ENCODE results near the gene SYK.

Gene SYK

DNA sequence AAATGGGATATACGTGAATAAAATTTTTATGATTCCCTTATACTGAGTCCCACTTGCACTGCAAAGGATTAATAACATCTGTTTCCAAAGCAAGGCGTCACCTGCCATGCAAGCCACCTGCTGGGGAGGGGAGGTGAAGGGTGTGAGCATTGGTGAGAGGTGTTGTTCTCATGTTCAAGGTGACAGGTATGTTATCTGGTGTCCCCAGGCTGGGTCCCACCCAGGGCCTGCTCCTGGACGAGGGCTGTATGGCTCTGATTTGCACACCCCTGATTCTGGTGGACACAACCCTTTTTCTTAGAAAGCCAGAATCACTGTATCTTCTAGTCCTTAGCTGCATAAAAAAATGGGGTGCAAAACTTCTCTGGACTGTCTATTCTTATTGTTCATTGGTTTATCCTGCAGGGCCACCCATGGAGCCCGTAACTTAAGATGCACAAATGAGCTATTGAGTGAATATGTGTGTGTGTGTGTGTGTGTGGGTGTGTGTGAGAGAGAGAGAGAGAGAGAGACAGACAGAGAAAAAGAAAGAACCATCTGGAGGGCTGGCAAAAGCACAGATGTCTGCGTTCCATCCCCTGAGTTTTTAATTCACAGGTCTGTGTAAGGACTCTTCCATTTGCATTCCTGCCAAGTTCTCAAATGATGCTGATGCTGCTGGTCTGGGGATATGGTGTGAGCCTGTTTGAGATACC is 53.7 kb downstream of the SYK start:
- TF ChIP-seq Cebpa-rat (IDR thresholded peaks at IDR 0.05): no peak
- H3K36me3 ChIP-seq: peaks cover 80% of the 10 kb centered on the region
- no peak overlapping the region for H3K9ac ChIP-seq

DNA sequence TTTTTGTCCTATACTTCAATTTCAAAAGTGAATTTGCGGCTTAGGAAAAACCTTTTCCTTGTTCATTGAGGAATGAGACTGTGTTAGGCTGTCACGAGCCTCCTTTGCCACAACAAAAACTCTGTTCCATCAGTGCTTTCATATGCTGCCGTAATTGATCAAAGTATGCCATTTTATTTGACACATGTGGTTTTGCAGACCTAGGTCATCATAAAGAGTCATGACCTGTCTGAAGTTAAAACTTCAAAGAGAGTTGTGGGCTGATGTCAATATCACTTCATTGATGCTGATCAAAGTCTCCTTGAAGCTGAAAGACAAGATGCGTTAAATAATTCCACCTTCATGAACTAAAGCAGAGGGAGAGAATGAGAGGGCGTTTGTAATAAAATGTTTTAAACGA is 55.5 kb downstream of the SYK start:
- Histone ChIP-seq H3K4me3 (no peak overlapping the region), H3K27me3 (no peaks in the 10 kb centered on the region), H3K27ac (no peak overlapping the region), H3K4me1 (peaks cover 48% of the 10 kb centered on the region), H3K9ac (no peak overlapping the region), H3K36me3 (peaks cover 83% of the 10 kb centered on the region), H3K9me3 (no peaks in the 10 kb centered on the region), H3K4me2 (peak overlapping the region; percentile 49), H4K20me1 (peaks cover 14% of the 10 kb centered on the region)
- no peak for TF ChIP-seq Cebpa-rat (IDR thresholded peaks at IDR 0.05)

More for the DNA sequence above, 53.7 kb downstream of the SYK start:
- H3K4me2 ChIP-seq: no peak overlapping the region
- no peak overlapping the region for H3K27ac ChIP-seq
- H3K27me3 ChIP-seq: no peaks in the 10 kb centered on the region
- peaks cover 49% of the 10 kb centered on the region for H3K4me1 ChIP-seq
- H3K9me3 ChIP-seq: no peaks in the 10 kb centered on the region
- H3K4me3 ChIP-seq: no peak overlapping the region
- peaks cover 14% of the 10 kb centered on the region for H4K20me1 ChIP-seq

GRCh38 chr9:90857855-90858254 is 56.2 kb downstream of the SYK start:
- H3K4me1 ChIP-seq: peaks cover 54% of the 10 kb centered on the region
- H3K9ac ChIP-seq: no peak overlapping the region
- H3K36me3 ChIP-seq: peaks cover 83% of the 10 kb centered on the region
- peak overlapping the region; percentile 49 for H3K4me2 ChIP-seq
- H3K4me3 ChIP-seq: no peak overlapping the region
- H3K27ac ChIP-seq: peak overlapping the region; percentile 59; the same call in 1 of the 2 replicates
- peaks cover 14% of the 10 kb centered on the region for H4K20me1 ChIP-seq
- H3K27me3 ChIP-seq: no peaks in the 10 kb centered on the region
- TF ChIP-seq Cebpa-rat (IDR thresholded peaks at IDR 0.05): no peak
- no peaks in the 10 kb centered on the region for H3K9me3 ChIP-seq

DNA sequence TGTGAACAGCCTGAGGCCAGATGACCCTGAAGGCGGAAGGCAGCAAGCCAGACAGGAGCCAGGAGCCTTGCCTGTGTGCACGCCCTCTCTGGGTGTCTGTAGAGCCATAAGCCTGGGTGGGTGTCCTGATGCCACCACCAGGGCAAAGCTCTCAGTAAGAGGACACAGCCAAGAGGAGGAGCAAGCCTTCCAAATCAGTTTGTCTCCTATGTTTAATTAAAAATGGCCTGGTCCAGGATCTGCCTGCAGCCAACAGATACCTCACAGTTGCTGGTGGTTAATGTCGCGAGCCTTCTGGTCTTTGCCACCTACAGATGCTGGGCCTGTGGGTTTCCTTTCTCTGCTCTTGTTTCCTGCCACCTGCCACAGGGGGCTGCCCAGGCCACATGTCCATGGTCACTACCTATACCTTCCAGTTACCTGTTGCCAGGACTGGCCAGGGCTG is 56.9 kb downstream of the SYK start:
- Histone ChIP-seq H3K36me3 (peaks cover 84% of the 10 kb centered on the region), H3K27ac (peak overlapping the region; percentile 59)

GRCh38 chr9:90860382-90860781 is 58.8 kb downstream of the SYK start:
- Histone ChIP-seq H3K4me3 (no peak overlapping the region), H3K36me3 (peaks cover 87% of the 10 kb centered on the region), H3K4me2 (no peak overlapping the region), H4K20me1 (peaks cover 12% of the 10 kb centered on the region), H3K27ac (no peak overlapping the region), H3K9me3 (no peaks in the 10 kb centered on the region), H3K4me1 (peaks cover 60% of the 10 kb centered on the region), H3K27me3 (no peaks in the 10 kb centered on the region), H3K9ac (no peak overlapping the region)
- TF ChIP-seq Cebpa-rat (IDR thresholded peaks at IDR 0.05): no peak

More for the DNA sequence above, 56.9 kb downstream of the SYK start:
- H4K20me1 ChIP-seq: peaks cover 14% of the 10 kb centered on the region
- 0 out of 2 replicates have a peak overlapping the region, but pooled peaks have one; percentile 9 for H3K9ac ChIP-seq
- H3K4me1 ChIP-seq: peaks cover 54% of the 10 kb centered on the region
- H3K4me3 ChIP-seq: no peak overlapping the region
- H3K4me2 ChIP-seq: peak overlapping the region; percentile 49
- no peak for TF ChIP-seq Cebpa-rat (IDR thresholded peaks at IDR 0.05)
- H3K27me3 ChIP-seq: no peaks in the 10 kb centered on the region
- no peaks in the 10 kb centered on the region for H3K9me3 ChIP-seq

GRCh38 chr9:90860826-90861225 is 59.2 kb downstream of the SYK start:
- no peaks in the 10 kb centered on the region for H3K9me3 ChIP-seq
- TF ChIP-seq Cebpa-rat (IDR thresholded peaks at IDR 0.05): no peak
- no peak overlapping the region for H3K4me2 ChIP-seq
- peaks cover 60% of the 10 kb centered on the region for H3K4me1 ChIP-seq
- peaks cover 8% of the 10 kb centered on the region; the same call in 1 of the 2 replicates for H4K20me1 ChIP-seq
- no peak overlapping the region for H3K9ac ChIP-seq
- peaks cover 88% of the 10 kb centered on the region for H3K36me3 ChIP-seq
- H3K4me3 ChIP-seq: no peak overlapping the region
- no peak overlapping the region for H3K27ac ChIP-seq
- H3K27me3 ChIP-seq: no peaks in the 10 kb centered on the region

- H3K9me3 ChIP-seq: no peaks in the 10 kb centered on the region
- H3K27ac ChIP-seq: no peak overlapping the region
- peaks cover 91% of the 10 kb centered on the region for H3K36me3 ChIP-seq
- H3K9ac ChIP-seq: no peak overlapping the region
- H3K4me2 ChIP-seq: no peak overlapping the region
- H3K4me1 ChIP-seq: peaks cover 60% of the 10 kb centered on the region
- no peak overlapping the region for H3K4me3 ChIP-seq
- no peaks in the 10 kb centered on the region for H3K27me3 ChIP-seq
- peaks cover 8% of the 10 kb centered on the region; the same call in 1 of the 2 replicates for H4K20me1 ChIP-seq
- no peak for TF ChIP-seq Cebpa-rat (IDR thresholded peaks at IDR 0.05)
Observed at GRCh38 chr9:90861380-90861779, 59.8 kb downstream of the SYK start.

GRCh38 chr9:90861826-90862740 is 60.5 kb downstream of the SYK start:
- Histone ChIP-seq H3K36me3 (peaks cover 94% of the 10 kb centered on the region), H3K4me2 (no peak overlapping the region), H4K20me1 (peaks cover 8% of the 10 kb centered on the region; the same call in 1 of the 2 replicates), H3K27me3 (no peaks in the 10 kb centered on the region), H3K9ac (no peak overlapping the region), H3K27ac (no peak overlapping the region), H3K9me3 (no peaks in the 10 kb centered on the region), H3K4me3 (no peak overlapping the region), H3K4me1 (peaks cover 53% of the 10 kb centered on the region)
- no peak for TF ChIP-seq Cebpa-rat (IDR thresholded peaks at IDR 0.05)

GRCh38 chr9:90864779-90865178 is 63.2 kb downstream of the SYK start:
- no peaks in the 10 kb centered on the region for H4K20me1 ChIP-seq
- no peak overlapping the region for H3K4me3 ChIP-seq
- H3K27me3 ChIP-seq: no peaks in the 10 kb centered on the region
- peaks cover 34% of the 10 kb centered on the region for H3K4me1 ChIP-seq
- H3K27ac ChIP-seq: no peak overlapping the region
- peaks cover 77% of the 10 kb centered on the region for H3K36me3 ChIP-seq
- H3K9me3 ChIP-seq: no peaks in the 10 kb centered on the region
- peak overlapping the region; percentile 3; the same call in 1 of the 2 replicates for H3K9ac ChIP-seq
- peak overlapping the region; percentile 42; the same call in 1 of the 2 replicates for H3K4me2 ChIP-seq
- no peak for TF ChIP-seq Cebpa-rat (IDR thresholded peaks at IDR 0.05)

Measured in BLaER1 (cell line).